Neuronal stem cell (in vitro differentiated cells): ENCODE measurements around the gene PRR14L.

ENCODE experiments used
- DNase-seq: peaks from one replicate; pipeline ENCODE4 v3.0.0-alpha.2; 2013; ENCODE audit warnings: low spot score
- H2AFZ ChIP-seq: one replicate; pipeline ENCODE4 v1.6.1; 2013; ENCODE audit warnings: mild to moderate bottlenecking, low read length, inconsistent platforms
- H2AK5ac ChIP-seq: 2 replicates; pipeline ENCODE4 v1.6.1; 2013; ENCODE audit warnings: low read depth, mild to moderate bottlenecking, inconsistent platforms, low read length, moderate library complexity, mixed read lengths
- H2BK120ac ChIP-seq: 2 replicates; pipeline ENCODE4 v1.6.1; 2013; ENCODE audit warnings: low read depth, mild to moderate bottlenecking, inconsistent platforms, low read length, moderate library complexity, mixed read lengths
- H2BK12ac ChIP-seq: one replicate; pipeline ENCODE4 v1.6.1; 2013; ENCODE audit warnings: low read length, inconsistent platforms
- H2BK15ac ChIP-seq: 2 replicates; pipeline ENCODE4 v1.6.1; 2013; ENCODE audit warnings: mild to moderate bottlenecking, low read length, inconsistent platforms, mixed read lengths
- H2BK5ac ChIP-seq: one replicate; pipeline ENCODE4 v1.6.1; 2013; ENCODE audit warnings: inconsistent platforms, mild to moderate bottlenecking, low read length, moderate library complexity
- H3K14ac ChIP-seq: one replicate; pipeline ENCODE4 v1.6.1; 2013; ENCODE audit warnings: low read length, inconsistent platforms
- H3K18ac ChIP-seq: 2 replicates; pipeline ENCODE4 v1.6.1; 2013; ENCODE audit warnings: low read length, inconsistent platforms
- H3K23ac ChIP-seq: 2 replicates; pipeline ENCODE4 v1.6.1; 2013; ENCODE audit warnings: low read depth, mild to moderate bottlenecking, mixed read lengths, low read length, inconsistent platforms; ENCODE audit not compliant: poor library complexity
- H3K27ac ChIP-seq: replicated peaks from 3 replicates; pipeline ENCODE4 v1.5.1; 2013; ENCODE audit warnings: low read length, inconsistent platforms
- H3K27me3 ChIP-seq, 3 experiments: 2 replicates each; pipeline ENCODE4 v1.6.1; 2013; ENCODE audit warnings: low read length in 3 of 3, mild to moderate bottlenecking in 2 of 3, inconsistent platforms in 1 of 3, low read depth in 1 of 3, mixed read lengths in 1 of 3, moderate library complexity in 1 of 3; ENCODE audit not compliant: control insufficient read depth in 3 of 3, insufficient read depth in 3 of 3
- H3K36me3 ChIP-seq, 2 donors: replicated peaks in 1 of 2; 2 replicates each; pipeline ENCODE4 v1.6.1; 2013; ENCODE audit warnings: low read length in 2 of 2; ENCODE audit not compliant: control insufficient read depth in 2 of 2, insufficient read depth in 2 of 2
- H3K4ac ChIP-seq: 2 replicates; pipeline ENCODE4 v1.6.1; 2013; ENCODE audit warnings: inconsistent platforms, mild to moderate bottlenecking, low read length, moderate library complexity
- H3K4me1 ChIP-seq, 2 donors: 1 replicate in 1 of 2; 2 replicates in 1 of 2; pipeline ENCODE4 v1.6.1; 2013; ENCODE audit warnings: low read length in 2 of 2, low read depth in 1 of 2; ENCODE audit not compliant: control insufficient read depth in 2 of 2, insufficient read depth in 1 of 2
- H3K4me2 ChIP-seq: one replicate; pipeline ENCODE4 v1.6.1; 2013; ENCODE audit warnings: mild to moderate bottlenecking, low read length, inconsistent platforms; ENCODE audit not compliant: insufficient read depth, poor library complexity, severe bottlenecking
- H3K4me3 ChIP-seq, 2 donors: 2 replicates each; pipeline ENCODE4 v1.5.1; 2013; ENCODE audit warnings: low read length in 2 of 2, mild to moderate bottlenecking in 2 of 2, inconsistent platforms in 1 of 2, moderate library complexity in 1 of 2
- H3K79me1 ChIP-seq: one replicate; pipeline ENCODE4 v1.6.1; 2013; ENCODE audit warnings: low read depth, mild to moderate bottlenecking, inconsistent platforms, low read length, moderate library complexity
- H3K9ac ChIP-seq: one replicate; pipeline ENCODE4 v1.6.1; 2013; ENCODE audit warnings: mild to moderate bottlenecking, low read depth, low read length, inconsistent platforms; ENCODE audit not compliant: poor library complexity
- H3K9me3 ChIP-seq, 2 donors: replicated peaks in 1 of 2; 2 replicates each; pipeline versions ENCODE3 to v1.6.1; 2013; ENCODE audit warnings: low read length in 2 of 2, mild to moderate bottlenecking in 2 of 2, inconsistent platforms in 1 of 2, low read depth in 1 of 2, mixed read lengths in 1 of 2, moderate library complexity in 1 of 2; ENCODE audit not compliant: control insufficient read depth in 2 of 2, insufficient read depth in 1 of 2
- H4K8ac ChIP-seq: one replicate; pipeline ENCODE4 v1.6.1; 2013; ENCODE audit warnings: low read depth, mild to moderate bottlenecking, inconsistent platforms, low read length, moderate library complexity
- H4K91ac ChIP-seq: one replicate; pipeline ENCODE4 v1.6.1; 2013; ENCODE audit warnings: low read length, low read depth, mild to moderate bottlenecking, inconsistent platforms; ENCODE audit not compliant: poor library complexity
- WGBS, 2 donors: extraction: QIAGEN DNeasy Blood & Tissue Kit; methylation state at CpG; one replicate each; pipeline ENCODE4 v1.1.7; 2013; ENCODE audit warnings: missing lambda C conversion rate in 2 of 2, mixed read lengths in 1 of 2; ENCODE audit not compliant: insufficient read length in 2 of 2, insufficient replicate concordance in 1 of 2; ENCODE audit errors: extremely low coverage in 2 of 2; 5-methylcytosine and 5-hydroxymethylcytosine counted together

PRR14L gene

GRCh38 chr22:31748490-31748889 is 1.4 kb downstream of the PRR14L start:
- H3K79me1 ChIP-seq: peaks cover 2% of the 10 kb centered on the region
- H2BK120ac ChIP-seq: no peak overlapping the region
- DNase-seq: no peak
- no peak overlapping the region for H2BK5ac ChIP-seq
- peaks cover 0 to 31% of the 10 kb centered on the region in 2 donors for H3K36me3 ChIP-seq
- no peak overlapping the region for H4K91ac ChIP-seq
- no peak overlapping the region for H3K18ac ChIP-seq
- no peak overlapping the region for H2BK12ac ChIP-seq
- no peak overlapping the region for H3K9ac ChIP-seq
- no CpG with 5 or more reads among the region's 2 CpGs for WGBS, 2 donors
- no peak overlapping the region for H3K14ac ChIP-seq
- H3K27ac ChIP-seq: peak overlapping the region; percentile 75
- H3K4ac ChIP-seq: no peak overlapping the region
- peak overlapping the region in 1 of 2 donors; percentile 82 for H3K4me3 ChIP-seq
- peak overlapping the region; percentile 58 for H3K4me2 ChIP-seq
- no peaks in the 10 kb centered on the region for H3K9me3 ChIP-seq
- peaks cover 7 to 14% of the 10 kb centered on the region in 2 donors for H3K4me1 ChIP-seq
- no peaks in the 10 kb centered on the region for H3K27me3 ChIP-seq
- no peak overlapping the region for H2AFZ ChIP-seq
- no peak overlapping the region for H2BK15ac ChIP-seq
- no peak overlapping the region for H4K8ac ChIP-seq
- H3K23ac ChIP-seq: no peak overlapping the region
- no peak overlapping the region for H2AK5ac ChIP-seq

GRCh38 chr22:31747441-31747840 is 2.5 kb downstream of the PRR14L start:
- no peak overlapping the region for H3K4ac ChIP-seq
- no peak overlapping the region for H3K23ac ChIP-seq
- H3K9ac ChIP-seq: no peak overlapping the region
- peaks cover 0 to 39% of the 10 kb centered on the region in 2 donors for H3K36me3 ChIP-seq
- H4K8ac ChIP-seq: no peak overlapping the region
- DNase-seq: no peak
- no peak overlapping the region for H2BK12ac ChIP-seq
- H3K27me3 ChIP-seq: no peaks in the 10 kb centered on the region
- H3K79me1 ChIP-seq: peaks cover 2% of the 10 kb centered on the region
- no peak overlapping the region for H3K18ac ChIP-seq
- H3K4me1 ChIP-seq: peaks cover 4 to 8% of the 10 kb centered on the region in 2 donors
- no peaks in the 10 kb centered on the region for H3K9me3 ChIP-seq
- H3K4me3 ChIP-seq: no peak overlapping the region
- no peak overlapping the region for H2AFZ ChIP-seq
- H2BK15ac ChIP-seq: no peak overlapping the region
- no peak overlapping the region for H2AK5ac ChIP-seq
- no peak overlapping the region for H3K14ac ChIP-seq
- peak overlapping the region; percentile 75 for H3K27ac ChIP-seq
- H3K4me2 ChIP-seq: no peak overlapping the region
- H2BK120ac ChIP-seq: no peak overlapping the region
- no CpG with 5 or more reads among the region's 4 CpGs for WGBS, 2 donors
- H2BK5ac ChIP-seq: no peak overlapping the region
- no peak overlapping the region for H4K91ac ChIP-seq

GRCh38 chr22:31743871-31744270 is 6.1 kb downstream of the PRR14L start:
- Histone ChIP-seq H3K27me3 (no peaks in the 10 kb centered on the region), H3K4me2 (no peak overlapping the region), H3K4ac (no peak overlapping the region), H3K9me3 (no peaks in the 10 kb centered on the region), H4K8ac (no peak overlapping the region), H3K23ac (no peak overlapping the region), H2BK12ac (no peak overlapping the region), H3K4me3 (no peak overlapping the region), H3K9ac (no peak overlapping the region), H2AK5ac (no peak overlapping the region), H4K91ac (no peak overlapping the region), H3K27ac (no peak overlapping the region), H3K79me1 (peaks cover 2% of the 10 kb centered on the region), H2BK5ac (no peak overlapping the region), H2BK120ac (no peak overlapping the region), H2AFZ (no peak overlapping the region), H3K18ac (no peak overlapping the region), H3K4me1 (peaks cover 1 to 6% of the 10 kb centered on the region in 2 donors), H3K36me3 (peaks cover 1 to 63% of the 10 kb centered on the region in 2 donors), H3K14ac (no peak overlapping the region), H2BK15ac (no peak overlapping the region)
- no peak for DNase-seq
- no CpG with 5 or more reads among the region's 7 CpGs for WGBS, 2 donors

- Histone ChIP-seq H3K4ac (no peak overlapping the region), H3K27me3 (no peaks in the 10 kb centered on the region), H2BK5ac (no peak overlapping the region), H3K23ac (no peak overlapping the region), H3K14ac (no peak overlapping the region), H3K9ac (no peak overlapping the region), H3K36me3 (peaks cover 5 to 70% of the 10 kb centered on the region in 2 donors), H3K79me1 (peaks cover 2% of the 10 kb centered on the region), H2BK120ac (no peak overlapping the region), H2BK15ac (no peak overlapping the region), H4K91ac (no peak overlapping the region), H4K8ac (no peak overlapping the region), H2BK12ac (no peak overlapping the region), H3K4me1 (peaks cover 0 to 1% of the 10 kb centered on the region in 2 donors), H3K4me2 (no peak overlapping the region), H2AFZ (no peak overlapping the region), H3K27ac (no peak overlapping the region), H3K9me3 (no peaks in the 10 kb centered on the region), H2AK5ac (no peak overlapping the region), H3K18ac (no peak overlapping the region), H3K4me3 (no peak overlapping the region)
- no peak for DNase-seq
- WGBS, 2 donors: no CpG with 5 or more reads among the region's 2 CpGs
These were observed 7.2 kb downstream of the PRR14L start for GRCh38 chr22:31742682-31743081.
